GM19452 (cell line): Measurements from ENCODE around the gene GRHL3.

ENCODE experiments used
- ATAC-seq: cut with Tn5 transposase; IDR thresholded peaks from one replicate; pipeline ENCODE4 v1.9.1; 2021; ENCODE audit not compliant: unreplicated experiment

The GRHL3 gene

GRCh38 chr1:24340770-24341169 is 21.6 kb downstream of the GRHL3 start:
- no peak for ATAC-seq

DNA sequence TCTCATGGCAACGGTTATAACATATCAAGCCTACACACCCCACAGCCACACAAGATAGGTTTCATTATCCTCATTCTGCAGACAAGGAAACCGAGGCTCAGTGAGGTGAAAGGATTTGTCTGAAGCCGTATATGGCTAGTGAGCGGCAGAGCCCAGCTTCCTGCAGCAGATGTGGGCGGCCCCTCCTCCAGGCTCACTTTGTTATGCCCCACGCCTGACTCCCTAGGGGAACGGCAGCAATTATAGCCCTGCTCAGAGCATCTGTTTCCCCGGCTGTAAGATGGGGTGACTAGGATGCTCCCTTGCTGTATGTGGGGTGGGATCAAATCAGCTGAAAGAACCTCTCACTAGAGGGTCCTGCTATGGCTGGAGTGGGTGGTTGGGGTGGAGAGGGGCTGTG is 22.1 kb downstream of the GRHL3 start:
- no peak for ATAC-seq

DNA sequence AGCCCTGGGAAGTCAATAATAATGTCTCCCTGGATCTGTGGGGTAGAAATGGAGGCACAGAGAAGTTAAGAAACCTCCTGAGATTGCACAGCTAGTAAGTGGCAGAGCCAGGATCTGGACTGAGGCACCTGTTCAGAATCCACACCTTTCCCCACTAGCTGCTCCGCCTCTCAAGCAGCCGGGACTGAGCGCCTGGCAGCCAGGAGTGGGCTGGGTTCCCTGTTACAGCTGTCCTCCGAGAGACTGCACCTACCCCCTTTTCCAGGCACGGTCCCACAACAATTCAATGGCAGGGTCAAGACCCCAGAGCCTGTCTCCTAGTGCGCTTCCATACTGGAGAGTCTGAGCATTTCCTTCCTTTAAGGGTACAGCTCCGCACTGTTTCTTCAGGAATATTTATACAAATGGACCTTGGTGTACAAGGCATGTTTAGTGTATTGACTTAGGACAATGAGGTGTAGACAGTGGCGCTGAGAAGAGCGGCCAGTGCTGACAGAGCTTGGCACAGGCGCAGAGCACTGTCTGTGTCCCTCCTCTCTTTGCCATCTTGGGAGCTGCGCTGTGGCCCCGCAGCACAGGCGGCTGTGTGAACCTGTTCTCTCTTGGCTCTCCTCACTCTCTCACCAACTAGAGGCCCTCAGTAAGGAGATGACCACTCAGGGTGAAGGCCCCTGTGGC is 24.4 kb downstream of the GRHL3 start:
- ATAC-seq: no peak

- no peak for ATAC-seq
Observed at GRCh38 chr1:24344090-24344742, 25.1 kb downstream of the GRHL3 start.

DNA sequence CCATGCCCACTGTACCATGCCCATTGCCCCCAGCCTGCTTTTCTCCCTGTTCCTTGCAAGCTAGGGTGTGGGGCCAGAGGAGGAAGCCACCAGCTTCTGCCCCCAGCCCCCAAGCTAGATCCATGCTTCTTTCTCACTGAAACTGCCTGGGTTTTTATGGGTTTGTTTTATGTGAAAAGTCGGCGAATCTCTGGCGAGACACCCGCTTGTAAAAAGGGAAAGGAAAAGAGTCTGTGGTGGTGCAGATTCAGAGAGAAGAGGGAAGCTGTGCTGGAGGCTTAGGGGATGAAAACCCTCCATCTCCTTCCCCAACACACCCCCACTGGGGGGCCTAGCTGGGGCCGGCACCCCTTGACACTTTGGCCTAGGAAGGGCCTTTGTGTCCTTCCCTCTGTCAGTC is 26.2 kb downstream of the GRHL3 start:
- no peak for ATAC-seq

- ATAC-seq: no peak
Observed at GRCh38 chr1:24347159-24347934, 28.2 kb downstream of the GRHL3 start.

GRCh38 chr1:24348196-24348595 is 29.0 kb downstream of the GRHL3 start:
- ATAC-seq: no peak

DNA sequence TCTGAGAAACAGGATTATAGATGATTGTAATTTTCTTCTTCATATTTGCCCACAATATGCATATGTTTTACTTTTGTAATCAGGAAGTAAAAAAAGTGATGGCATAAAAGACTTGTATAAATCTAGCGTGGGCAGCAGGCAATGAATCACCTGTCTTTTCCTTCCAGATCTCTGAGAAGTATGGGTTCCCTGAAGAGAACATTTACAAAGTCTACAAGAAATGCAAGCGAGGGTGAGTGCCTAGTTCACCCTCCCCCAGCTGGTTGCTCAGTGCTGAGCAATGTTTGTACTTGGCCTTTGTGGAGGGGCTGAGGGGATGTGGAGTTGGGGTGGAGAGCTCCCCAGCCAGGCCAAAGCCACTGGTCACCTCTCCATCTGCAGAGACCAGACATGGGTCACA is 30.7 kb downstream of the GRHL3 start:
- no peak for ATAC-seq

DNA sequence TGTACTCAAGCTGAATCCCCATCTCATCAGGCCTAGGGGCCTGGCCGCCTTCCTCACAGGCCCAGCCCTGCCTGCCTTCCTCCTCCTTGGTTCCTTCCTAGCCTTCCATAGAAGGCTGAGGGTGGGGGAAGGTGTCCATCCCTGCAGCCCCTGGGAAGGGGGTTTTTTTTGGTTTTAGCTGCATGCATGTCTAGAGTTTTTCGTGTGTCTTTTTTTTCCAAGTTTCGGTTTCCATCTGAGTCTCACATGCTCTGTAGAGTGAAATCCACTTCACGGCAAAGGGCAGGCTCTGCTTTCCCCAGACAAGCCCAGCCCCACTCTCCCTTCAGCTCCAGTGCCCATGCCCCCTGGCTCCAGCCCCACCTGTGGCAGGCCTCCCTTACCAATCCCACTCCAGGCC is 32.1 kb downstream of the GRHL3 start:
- no peak for ATAC-seq

- no peak for ATAC-seq
Observed at GRCh38 chr1:24351918-24352627, 32.9 kb downstream of the GRHL3 start.

- ATAC-seq: no peak
Observed at GRCh38 chr1:24353292-24353891, 34.2 kb downstream of the GRHL3 start.

GRCh38 chr1:24355466-24355865 is 36.3 kb downstream of the GRHL3 start:
- no peak for ATAC-seq

DNA sequence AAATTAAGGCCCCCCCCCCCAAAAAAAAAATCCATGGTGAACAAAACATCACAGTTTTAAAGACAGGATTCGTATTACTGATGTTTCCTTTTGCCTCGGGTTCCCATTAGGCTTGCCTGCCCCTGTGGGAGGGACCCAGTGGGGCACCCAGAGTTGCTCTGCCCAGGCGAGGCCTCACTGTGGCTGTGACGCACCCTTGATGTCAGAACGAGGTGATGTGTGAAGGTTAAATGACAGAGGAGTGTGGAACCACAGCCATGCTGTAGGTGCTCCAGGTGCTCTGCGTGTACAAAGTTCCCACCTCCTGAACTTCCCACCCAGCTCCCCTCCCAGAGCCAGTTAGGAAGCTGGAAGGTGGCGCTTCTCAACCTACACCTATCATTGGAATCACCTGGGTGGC is 37.9 kb downstream of the GRHL3 start:
- ATAC-seq: no peak

DNA sequence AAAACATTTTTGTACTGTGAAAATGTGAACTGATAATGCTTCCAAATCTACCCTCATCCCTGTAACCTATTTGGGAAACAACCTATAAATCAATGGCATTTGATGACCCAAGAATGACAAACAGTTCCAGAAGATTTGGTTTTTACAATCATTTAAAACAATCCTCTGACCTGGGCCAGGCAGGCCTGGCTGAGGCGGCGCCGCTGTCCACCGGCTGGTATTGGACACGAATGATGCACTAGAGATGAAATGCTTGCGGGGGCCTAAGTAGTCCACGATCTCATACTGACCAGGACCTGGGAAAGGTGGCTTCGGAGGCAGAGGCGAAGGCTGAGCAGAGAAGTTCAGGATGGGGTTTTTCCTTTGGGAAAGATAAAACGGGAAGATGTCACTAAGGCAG is 41.5 kb downstream of the GRHL3 start:
- ATAC-seq: no peak

GRCh38 chr1:24361811-24362210 is 42.7 kb downstream of the GRHL3 start:
- ATAC-seq: no peak

DNA sequence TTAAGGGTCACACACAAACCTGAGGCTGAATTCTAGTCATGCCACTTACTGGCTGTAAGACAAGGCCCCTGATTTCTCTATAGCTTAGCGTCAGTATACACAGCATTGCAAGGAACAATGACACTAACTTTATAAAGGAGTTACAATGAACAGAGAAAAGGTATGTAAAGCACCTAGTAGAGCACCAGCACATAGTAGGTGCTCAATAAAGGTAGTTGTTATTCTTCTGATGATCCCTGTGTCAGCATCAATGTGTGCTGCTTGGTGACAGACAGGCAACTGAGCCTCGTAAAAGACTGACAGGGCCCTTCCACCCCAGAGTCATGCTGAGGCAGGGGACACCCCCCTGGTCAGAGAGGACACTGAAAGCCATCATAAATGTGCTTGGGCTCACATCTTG is 43.2 kb downstream of the GRHL3 start:
- no peak for ATAC-seq

- no peak for ATAC-seq
Observed at GRCh38 chr1:24362982-24363614, 43.9 kb downstream of the GRHL3 start.

DNA sequence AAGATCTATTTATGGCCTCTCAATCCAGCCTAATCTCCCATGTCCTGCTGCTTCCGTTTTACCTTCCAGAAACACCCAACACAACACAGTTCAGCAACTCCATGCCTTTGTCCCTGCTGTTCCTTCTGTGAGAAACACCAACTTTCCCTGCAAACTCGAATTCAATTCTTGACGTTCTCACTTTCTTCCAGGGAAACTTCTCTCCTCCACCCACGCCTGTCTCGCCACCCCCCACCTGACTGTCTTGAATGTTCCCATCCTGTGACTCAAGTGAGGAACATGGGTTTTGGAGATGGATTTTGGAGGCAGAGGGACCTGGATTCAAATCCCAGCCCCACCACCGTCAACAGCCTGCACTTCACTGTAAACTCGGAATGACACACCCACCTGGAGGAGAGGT is 44.8 kb downstream of the GRHL3 start:
- ATAC-seq: no peak

- ATAC-seq: no peak
Observed at GRCh38 chr1:24364605-24364974, 45.4 kb downstream of the GRHL3 start.

- ATAC-seq: no peak
Observed at GRCh38 chr1:24364975-24365678, 46.0 kb downstream of the GRHL3 start.
